GM12878 (cell line): ENCODE measurements around the gene ISM1. TPM values are rescaled to one million over a fixed set of nuclear protein-coding genes. Genes with fewer than 3 reads are reported as not detected.

ENCODE experiments used
- ATAC-seq: fragments of 200-7000 bp; cut with Tn5 transposase; 3 replicates; pipeline ENCODE4 v1.9.1; 2020; ENCODE audit warnings: mild to moderate bottlenecking, moderate library complexity
- BruUV-seq: library from RNA; stranded (reverse); fragments of 400-500 nt; replicated peaks from 2 replicates; lab custom pipeline; 2021; lab: Mats Ljungman, UMichigan
- CTCF ChIA-PET: fragments of 300-600 bp; sonication (Branson Sonifier 250); formaldehyde crosslinking; extraction: SDS; loops from one replicate; lab custom pipeline; 2021; ENCODE audit warnings: inconsistent platforms; lab: Yijun Ruan, JAX
- POLR2A ChIA-PET: fragments of 350-600 bp; formaldehyde crosslinking; extraction: SDS; loops from one replicate; lab custom pipeline; 2021; ENCODE audit warnings: inconsistent platforms; lab: Charles Lee
- RAD21 ChIA-PET: fragments of 300-600 bp; sonication (Branson Sonifier 250); formaldehyde crosslinking; loops from one replicate; lab custom pipeline; 2023; ENCODE audit warnings: antibody characterized with exemption; ENCODE audit not compliant: unreplicated experiment; lab: Charles Lee
- SMC1A ChIA-PET: fragments of 300-600 bp; sonication (Branson Sonifier 250); formaldehyde crosslinking; loops from one replicate; lab custom pipeline; 2023; ENCODE audit not compliant: unreplicated experiment, uncharacterized antibody; lab: Charles Lee
- DNase-seq: peaks from one replicate; pipeline ENCODE4 v3.0.0-alpha.2; 2011; ENCODE audit warnings: low read depth, low spot score
- FAIRE-seq: peaks from 3 replicates; lab custom pipeline; 2011; peaks lifted over from hg19 to GRCh38; lab: Jason Lieb, UNC
- H2AFZ ChIP-seq: 2 replicates; pipeline ENCODE4 v1.6.0; 2011; ENCODE audit warnings: low read depth, low read length, control low read depth; ENCODE audit not compliant: control insufficient read depth
- H3K27ac ChIP-seq: 2 replicates; pipeline ENCODE4 v1.5.1; 2011; ENCODE audit warnings: control low read depth; ENCODE audit not compliant: control insufficient read depth, insufficient read depth
- H3K27me3 ChIP-seq, 2 experiments: replicated peaks in 1 of 2; 2 replicates each; pipeline versions ENCODE4 v1.6.0 to v1.6.1; 2011; ENCODE audit warnings: low read length in 1 of 2; ENCODE audit not compliant: control insufficient read depth in 2 of 2, insufficient read depth in 2 of 2
- H3K36me3 ChIP-seq, 2 experiments: 2 replicates each; pipeline ENCODE4 v1.5.1; 2011; ENCODE audit warnings: low read length in 1 of 2; ENCODE audit not compliant: control insufficient read depth in 2 of 2, insufficient read depth in 2 of 2
- H3K4me1 ChIP-seq: 2 replicates; pipeline ENCODE4 v1.6.1; 2011; ENCODE audit warnings: mild to moderate bottlenecking, low read length, moderate library complexity, mixed read lengths; ENCODE audit not compliant: control insufficient read depth, insufficient read depth
- H3K4me2 ChIP-seq: 2 replicates; pipeline ENCODE4 v1.6.0; 2011; ENCODE audit warnings: control low read depth; ENCODE audit not compliant: control insufficient read depth, insufficient read depth
- H3K4me3 ChIP-seq: fragments of 200-600 bp; sonication (generic); 2 replicates; pipeline ENCODE4 v1.5.1; 2016
- H3K79me2 ChIP-seq: 2 replicates; pipeline ENCODE4 v1.6.0; 2011; ENCODE audit warnings: low read length; ENCODE audit not compliant: control insufficient read depth, insufficient read depth
- H3K9ac ChIP-seq: 2 replicates; pipeline ENCODE4 v1.8.0; 2011; ENCODE audit warnings: low read length, control low read depth, mixed read lengths; ENCODE audit not compliant: control insufficient read depth, insufficient read depth
- H3K9me3 ChIP-seq: replicated peaks from 3 replicates; pipeline ENCODE4 v1.5.1; 2011; ENCODE audit warnings: mild to moderate bottlenecking, low read length; ENCODE audit not compliant: control insufficient read depth, insufficient read depth
- H4K20me1 ChIP-seq: 2 replicates; pipeline ENCODE4 v1.6.0; 2011; ENCODE audit not compliant: control insufficient read depth, insufficient read depth
- CHD4 ChIP-seq: fragments of 200-600 bp; sonication (generic); IDR thresholded peaks from 2 replicates; pipeline ENCODE4 v1.6.1; 2016; ENCODE audit warnings: mild to moderate bottlenecking
- MYC ChIP-seq: IDR thresholded peaks from 2 replicates; pipeline ENCODE4 v1.6.1; 2011; ENCODE audit warnings: mild to moderate bottlenecking, low read length, moderate library complexity, inconsistent platforms; ENCODE audit not compliant: insufficient read depth, insufficient replicate concordance, insufficient read length, severe bottlenecking
- PML ChIP-seq: IDR thresholded peaks from 2 replicates; pipeline ENCODE4 v1.6.1; 2012; ENCODE audit warnings: low read length, inconsistent platforms
- PRDM15 ChIP-seq: fragments of 450-650 bp; formaldehyde crosslinking; IDR thresholded peaks from 2 replicates; pipeline ENCODE4 v1.4.0; 2020; ENCODE audit warnings: mild to moderate bottlenecking, moderate library complexity
- WGBS: methylation state at CpG from one replicate; pipeline ENCODE4 v1.1.6; 2016; ENCODE audit warnings: low lambda C conversion rate; ENCODE audit not compliant: insufficient replicate concordance, insufficient coverage; ENCODE audit errors: missing lambda C conversion rate; 5-methylcytosine and 5-hydroxymethylcytosine counted together
- in situ Hi-C: fragments of 300-500 bp; cut with MboI; formaldehyde crosslinking; loops from 9 replicates; pipeline ENCODE4 v1.14.3; 2018; ENCODE audit warnings: mixed read lengths
- intact Hi-C: fragments of 100-400 bp; cut with micrococcal nuclease; formaldehyde crosslinking; loops from one replicate; pipeline ENCODE4 v1.14.2; 2022; ENCODE audit not compliant: unreplicated experiment
- polyA plus RNA-seq, 11 experiments: library from polyadenylated mRNA; depleted of rRNA in 4 of 11; unstranded in 6 of 11; stranded (reverse) in 5 of 11; fragments of >200 nt; fragmentation: Nextera tagmentation in 4 of 11; fragmentation: Illumina TruSeq in 1 of 11; extraction: Ambion mirVana in 4 of 11; extraction: Trizol in 1 of 11; gene quantifications; 1 replicate in 1 of 11; 2 replicates in 10 of 11; pipeline versions ENCODE4 v1.2.1 to v1.2.3, GENCODE V29; 2011 to 2016; ENCODE audit warnings: inconsistent platforms in 2 of 11, missing spikeins in 2 of 11, low read depth in 1 of 11
- total RNA-seq, 4 experiments: library from RNA; depleted of rRNA in 3 of 4; stranded (reverse); fragments of >200 nt in 3 of 4; fragmentation: Illumina TruSeq in 1 of 4; extraction: Trizol in 1 of 4; gene quantifications; 2 replicates each; pipeline versions ENCODE4 v1.2.1 to v1.2.3, GENCODE V29; 2013 to 2021

The ISM1 gene
- total and polyA plus RNA-seq, 10 of the 15 experiments (the other 5 are each of a cell fraction or from before 2014, with no cell fraction given) = 0.01 to 0.03 TPM; not detected in 8

- TF ChIP-seq PRDM15 (no peak), CHD4 (no peak)
Measured at GRCh38 chr20:13263451-13263850, 42.4 kb downstream of the ISM1 start (continued).

GRCh38 chr20:13264907-13265306, 43.8 kb downstream of the ISM1 start:
- no peak for TF ChIP-seq PML
- TF ChIP-seq MYC = no peak
- TF ChIP-seq, all 136 proteins: peak for 0
- DNase-seq (no peak), FAIRE-seq (no peak), ATAC-seq (no peak)
- Histone ChIP-seq H3K9me3 (no peaks in the 10 kb centered on the region), H3K36me3 (no peaks in the 10 kb centered on the region), H3K79me2 (no peaks in the 10 kb centered on the region), H3K27ac (no peak overlapping the region), H3K4me3 (no peak overlapping the region), H3K4me2 (no peak overlapping the region), H3K4me1 (no peaks in the 10 kb centered on the region), H3K27me3 (no peaks in the 10 kb centered on the region), H3K9ac (no peak overlapping the region), H4K20me1 (no peaks in the 10 kb centered on the region), H2AFZ (no peak overlapping the region)
- ChIA-PET CTCF (interaction anchor here (0.9 to 3.2 kb wide), 5 partner anchors 12 to 282 kb away, joined by 3 to 19 read pairs (median 4); no protein-coding TSS in a partner anchor), RAD21 (interaction anchor here (0.9 to 1.9 kb wide), 3 partner anchors 60 to 285 kb away, joined by 3 to 11 read pairs (median 3); no protein-coding TSS in a partner anchor), POLR2A (no interaction called here), SMC1A (interaction anchor here (0.7 to 2.4 kb wide), 9 partner anchors 8 to 282 kb away, joined by 3 to 10 read pairs (median 3); no protein-coding TSS in a partner anchor)
- BruUV-seq = no TSS peak
- WGBS = 26% methylated on average over 5 of the region's 5 CpGs
- in situ Hi-C loops (loop anchor here (5.0 kb wide), 1 partner anchor 48 kb away; no protein-coding TSS in a partner anchor), intact Hi-C loops (no loop called here)
